SU-DHL-6 (cell line): Measurements from ENCODE around the gene ZRANB2.

Experiments used
- H2AFZ ChIP-seq: fragments of 200-600 bp; sonication (generic); 2 replicates; pipeline ENCODE4 v1.6.1; 2014; ENCODE audit warnings: low read depth, mild to moderate bottlenecking, moderate library complexity, mixed read lengths, antibody characterized with exemption, low read length; ENCODE audit not compliant: severe bottlenecking
- H3F3A ChIP-seq: fragments of 200-600 bp; shearing (Covaris generic); 2 replicates; pipeline ENCODE4 v1.6.0; 2016; ENCODE audit warnings: antibody characterized with exemption, mild to moderate bottlenecking; ENCODE audit not compliant: insufficient read depth
- H3K27ac ChIP-seq: fragments of 200-600 bp; sonication (generic); 2 replicates; pipeline ENCODE4 v1.5.1; 2016; ENCODE audit warnings: low read depth, mild to moderate bottlenecking, low read length, moderate library complexity, mixed read lengths
- H3K27me3 ChIP-seq: fragments of 200-600 bp; sonication (generic), shearing (Covaris generic); 2 replicates; pipeline ENCODE4 v1.6.0; 2014; ENCODE audit warnings: mild to moderate bottlenecking, low read length
- H3K36me3 ChIP-seq: fragments of 200-600 bp; sonication (generic); 2 replicates; pipeline ENCODE4 v1.6.1; 2014; ENCODE audit warnings: mild to moderate bottlenecking, low read length, mixed read lengths
- H3K4me2 ChIP-seq: fragments of 300-600, 200-600 bp; shearing (Covaris generic), sonication (generic); 2 replicates; pipeline ENCODE4 v1.6.0; 2014; ENCODE audit warnings: low read length, low read depth, mild to moderate bottlenecking; ENCODE audit not compliant: poor library complexity, severe bottlenecking
- H3K4me3 ChIP-seq: fragments of 200-600 bp; sonication (generic); 2 replicates; pipeline ENCODE4 v1.5.1; 2014; ENCODE audit warnings: antibody characterized with exemption, low read length, mild to moderate bottlenecking, mixed read lengths; ENCODE audit not compliant: insufficient read depth, poor library complexity, severe bottlenecking
- H3K79me2 ChIP-seq: fragments of 200-600 bp; sonication (generic); 2 replicates; pipeline ENCODE4 v1.6.1; 2014; ENCODE audit warnings: mild to moderate bottlenecking, low read length, moderate library complexity; ENCODE audit not compliant: insufficient read depth
- H3K9ac ChIP-seq: fragments of 200-600 bp; sonication (generic); 2 replicates; pipeline ENCODE4 v1.7.0; 2014; ENCODE audit warnings: mild to moderate bottlenecking, low read length
- H3K9me2 ChIP-seq: fragments of 200-600 bp; sonication (generic); replicated peaks from 2 replicates; pipeline ENCODE4 v1.6.1; 2014; ENCODE audit warnings: low read length; ENCODE audit not compliant: insufficient read depth
- H3K9me3 ChIP-seq: fragments of 200-600 bp; sonication (generic); 2 replicates; pipeline ENCODE4 v1.6.1; 2014; ENCODE audit warnings: low read length, mixed read lengths; ENCODE audit not compliant: insufficient read depth
- H4K20me1 ChIP-seq: fragments of 200-600 bp; sonication (generic); 2 replicates; pipeline ENCODE4 v1.6.1; 2014; ENCODE audit warnings: low read depth, mild to moderate bottlenecking, antibody characterized with exemption, low read length, moderate library complexity, mixed read lengths
- EZH2phosphoT487 ChIP-seq: fragments of 200-600 bp; sonication (generic), shearing (Covaris generic); conservative IDR thresholded peaks from 2 replicates; pipeline ENCODE4 v1.6.1; 2018; ENCODE audit warnings: mild to moderate bottlenecking, antibody characterized with exemption, low read length, moderate library complexity, mixed read lengths
- TF ChIP-seq, protein P1 (sequence below): fragments of 200-600 bp; sonication (generic); IDR thresholded peaks from one replicate; pipeline ENCODE4 v1.5.1; 2017; ENCODE audit warnings: antibody characterized with exemption, mild to moderate bottlenecking, low read length, moderate library complexity; ENCODE audit not compliant: insufficient read depth, poor library complexity, severe bottlenecking

The ZRANB2 gene

DNA sequence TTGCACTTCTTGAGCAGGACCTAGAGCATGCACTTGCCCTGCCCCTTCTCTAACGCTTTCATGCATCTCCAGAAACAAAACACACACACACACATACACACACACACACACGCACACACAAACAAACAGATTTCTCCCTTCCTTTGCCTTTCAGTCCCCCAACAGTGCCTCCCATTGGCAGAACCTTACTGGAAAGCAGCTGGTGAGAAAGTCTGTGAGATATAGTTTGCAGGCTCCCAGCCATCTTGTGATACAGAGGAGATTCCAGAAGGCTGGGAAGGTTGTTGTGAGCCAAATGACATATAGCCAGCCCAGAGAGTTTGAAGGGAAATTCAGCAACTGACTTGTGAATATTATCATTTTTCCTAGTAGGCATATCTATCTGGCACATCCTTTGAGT lies 35.9 kb upstream of the ZRANB2 start:
- Histone ChIP-seq H3K9ac (no peak overlapping the region), H3F3A (no peaks in the 10 kb centered on the region), H3K9me3 (no peaks in the 10 kb centered on the region), H2AFZ (no peak overlapping the region), H3K79me2 (no peaks in the 10 kb centered on the region), H3K4me3 (no peak overlapping the region), H3K4me2 (no peak overlapping the region), H3K27me3 (no peaks in the 10 kb centered on the region), H3K36me3 (no peaks in the 10 kb centered on the region), H4K20me1 (no peaks in the 10 kb centered on the region), H3K9me2 (no peaks in the 10 kb centered on the region), H3K27ac (no peak overlapping the region)
- no peak for TF ChIP-seq EZH2phosphoT487
- TF ChIP-seq, protein P1, sequence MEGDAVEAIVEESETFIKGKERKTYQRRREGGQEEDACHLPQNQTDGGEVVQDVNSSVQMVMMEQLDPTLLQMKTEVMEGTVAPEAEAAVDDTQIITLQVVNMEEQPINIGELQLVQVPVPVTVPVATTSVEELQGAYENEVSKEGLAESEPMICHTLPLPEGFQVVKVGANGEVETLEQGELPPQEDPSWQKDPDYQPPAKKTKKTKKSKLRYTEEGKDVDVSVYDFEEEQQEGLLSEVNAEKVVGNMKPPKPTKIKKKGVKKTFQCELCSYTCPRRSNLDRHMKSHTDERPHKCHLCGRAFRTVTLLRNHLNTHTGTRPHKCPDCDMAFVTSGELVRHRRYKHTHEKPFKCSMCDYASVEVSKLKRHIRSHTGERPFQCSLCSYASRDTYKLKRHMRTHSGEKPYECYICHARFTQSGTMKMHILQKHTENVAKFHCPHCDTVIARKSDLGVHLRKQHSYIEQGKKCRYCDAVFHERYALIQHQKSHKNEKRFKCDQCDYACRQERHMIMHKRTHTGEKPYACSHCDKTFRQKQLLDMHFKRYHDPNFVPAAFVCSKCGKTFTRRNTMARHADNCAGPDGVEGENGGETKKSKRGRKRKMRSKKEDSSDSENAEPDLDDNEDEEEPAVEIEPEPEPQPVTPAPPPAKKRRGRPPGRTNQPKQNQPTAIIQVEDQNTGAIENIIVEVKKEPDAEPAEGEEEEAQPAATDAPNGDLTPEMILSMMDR: no peak

DNA sequence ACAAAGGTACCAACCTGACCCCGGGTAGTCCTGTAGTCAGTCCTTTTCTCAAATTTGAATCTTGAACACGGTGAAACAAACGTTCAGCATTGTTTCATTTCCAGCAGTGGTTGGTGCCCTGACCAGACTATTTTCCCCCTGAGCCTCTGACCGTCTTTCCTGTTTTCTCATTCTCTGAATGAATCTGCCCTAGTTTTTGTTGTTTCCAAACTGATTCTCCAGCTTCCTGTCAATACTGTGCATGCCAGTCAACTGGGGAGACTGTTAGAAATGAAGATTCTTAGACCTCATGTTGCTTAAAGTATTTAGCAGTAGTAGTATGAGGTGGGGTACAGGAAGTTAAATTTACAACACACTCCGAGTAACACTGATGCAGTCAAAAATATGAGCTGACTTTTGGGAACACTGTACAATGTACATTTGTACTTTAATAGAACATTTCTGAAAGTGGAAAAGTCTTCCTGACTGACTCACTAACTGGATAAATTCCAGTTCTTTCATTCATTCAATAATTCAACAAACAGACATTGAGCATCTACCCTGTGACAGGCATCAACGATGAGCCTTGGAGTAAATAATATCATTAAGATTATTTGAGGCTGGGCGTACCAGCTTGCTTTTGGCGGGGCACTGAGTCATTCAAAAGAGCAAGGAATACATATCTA lies 26.0 kb upstream of the ZRANB2 start:
- H3K79me2 ChIP-seq: no peaks in the 10 kb centered on the region
- no peaks in the 10 kb centered on the region for H3K36me3 ChIP-seq
- no peak overlapping the region for H3K4me2 ChIP-seq
- H3K4me3 ChIP-seq: no peak overlapping the region
- H3K9me3 ChIP-seq: no peaks in the 10 kb centered on the region
- H3K27me3 ChIP-seq: no peaks in the 10 kb centered on the region
- no peak overlapping the region for H3K27ac ChIP-seq
- no peaks in the 10 kb centered on the region for H3F3A ChIP-seq
- H4K20me1 ChIP-seq: no peaks in the 10 kb centered on the region
- no peak overlapping the region for H2AFZ ChIP-seq
- TF ChIP-seq EZH2phosphoT487: no peak
- TF ChIP-seq, protein P1: no peak
- no peaks in the 10 kb centered on the region for H3K9me2 ChIP-seq
- H3K9ac ChIP-seq: no peak overlapping the region

DNA sequence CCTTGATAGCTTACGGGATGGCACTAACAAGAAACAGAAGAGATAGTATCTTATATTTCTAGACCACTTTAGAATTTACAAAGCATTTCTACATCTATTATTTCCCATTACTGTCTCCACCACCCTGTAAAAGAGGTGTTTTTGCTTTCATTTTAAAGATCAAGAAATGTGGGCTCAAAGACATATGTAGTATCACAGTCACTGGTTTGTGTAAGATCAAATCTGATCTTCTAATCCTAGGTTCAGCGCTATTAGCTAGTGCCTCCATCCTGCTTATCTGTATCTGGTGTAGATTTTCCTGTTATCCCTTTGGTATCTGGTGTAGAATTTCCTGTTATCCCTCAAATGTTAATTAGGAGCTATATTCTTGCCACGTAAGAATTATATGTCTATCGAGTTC lies 23.6 kb upstream of the ZRANB2 start:
- no peaks in the 10 kb centered on the region for H3K9me3 ChIP-seq
- no peaks in the 10 kb centered on the region for H3K79me2 ChIP-seq
- H4K20me1 ChIP-seq: no peaks in the 10 kb centered on the region
- H3F3A ChIP-seq: no peaks in the 10 kb centered on the region
- no peaks in the 10 kb centered on the region for H3K27me3 ChIP-seq
- H3K36me3 ChIP-seq: no peaks in the 10 kb centered on the region
- H2AFZ ChIP-seq: no peak overlapping the region
- H3K9ac ChIP-seq: no peak overlapping the region
- H3K4me3 ChIP-seq: no peak overlapping the region
- H3K4me2 ChIP-seq: no peak overlapping the region
- no peak for TF ChIP-seq EZH2phosphoT487
- TF ChIP-seq, protein P1: no peak
- H3K27ac ChIP-seq: no peak overlapping the region
- no peaks in the 10 kb centered on the region for H3K9me2 ChIP-seq
